Body of pancreas (tissue), 4 donors: Measurements from ENCODE around the gene LINGO4.

Source experiments
- POLR2A ChIP-seq, 3 donors: fragments of 450-650 bp; IDR thresholded peaks; one replicate each; pipeline ENCODE4 v1.6.1; 2016; ENCODE audit warnings: antibody characterized with exemption in 3 of 3, mild to moderate bottlenecking in 2 of 3
- TF ChIP-seq, protein P1 (sequence below), 7 experiments: fragments of 450-650 bp in 4 of 7; fragments of 200-600 bp in 3 of 7; sonication (generic) in 3 of 7; IDR thresholded peaks; one replicate each; pipeline ENCODE4 v1.5.1; 2016 to 2019; ENCODE audit warnings: antibody characterized with exemption in 7 of 7

DNA sequence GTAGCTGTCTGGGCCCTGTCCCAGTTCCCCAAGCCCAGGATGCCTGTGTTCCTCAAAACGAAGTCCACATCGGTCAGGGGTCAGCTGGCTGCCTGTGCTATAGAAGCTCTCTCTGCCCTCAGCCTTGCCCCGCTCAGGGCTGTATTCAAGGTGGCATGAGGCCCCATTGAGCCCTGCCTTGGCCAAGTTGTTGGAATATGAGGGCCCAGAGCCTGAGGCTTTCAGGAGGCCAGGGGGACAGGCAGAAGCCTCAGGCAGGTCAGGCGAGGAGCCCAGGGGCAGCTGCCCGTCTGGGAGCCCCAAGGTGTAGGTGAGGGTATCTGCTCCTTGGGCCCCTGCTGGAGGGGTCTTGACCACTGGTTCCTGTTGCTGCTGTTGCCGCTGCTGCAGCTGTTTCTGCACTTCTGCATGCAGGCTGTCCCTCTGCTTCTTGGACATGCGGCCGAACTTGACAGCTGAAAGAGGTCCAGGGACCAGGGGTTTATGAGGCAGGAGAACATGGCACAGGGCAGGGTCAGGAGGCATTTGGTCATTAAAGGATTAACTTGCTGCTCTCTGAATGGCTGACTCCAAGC is 9.8 kb upstream of the LINGO4 start:
- TF ChIP-seq, protein P1, sequence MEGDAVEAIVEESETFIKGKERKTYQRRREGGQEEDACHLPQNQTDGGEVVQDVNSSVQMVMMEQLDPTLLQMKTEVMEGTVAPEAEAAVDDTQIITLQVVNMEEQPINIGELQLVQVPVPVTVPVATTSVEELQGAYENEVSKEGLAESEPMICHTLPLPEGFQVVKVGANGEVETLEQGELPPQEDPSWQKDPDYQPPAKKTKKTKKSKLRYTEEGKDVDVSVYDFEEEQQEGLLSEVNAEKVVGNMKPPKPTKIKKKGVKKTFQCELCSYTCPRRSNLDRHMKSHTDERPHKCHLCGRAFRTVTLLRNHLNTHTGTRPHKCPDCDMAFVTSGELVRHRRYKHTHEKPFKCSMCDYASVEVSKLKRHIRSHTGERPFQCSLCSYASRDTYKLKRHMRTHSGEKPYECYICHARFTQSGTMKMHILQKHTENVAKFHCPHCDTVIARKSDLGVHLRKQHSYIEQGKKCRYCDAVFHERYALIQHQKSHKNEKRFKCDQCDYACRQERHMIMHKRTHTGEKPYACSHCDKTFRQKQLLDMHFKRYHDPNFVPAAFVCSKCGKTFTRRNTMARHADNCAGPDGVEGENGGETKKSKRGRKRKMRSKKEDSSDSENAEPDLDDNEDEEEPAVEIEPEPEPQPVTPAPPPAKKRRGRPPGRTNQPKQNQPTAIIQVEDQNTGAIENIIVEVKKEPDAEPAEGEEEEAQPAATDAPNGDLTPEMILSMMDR (IDR thresholded peaks at IDR 0.05) = no peak
- TF ChIP-seq POLR2A (IDR thresholded peaks at IDR 0.05) = no peak
